Inflammatory macrophage treated with lipopolysaccharide for 1 hour (primary cell): Measurements from ENCODE around the gene SRSF3.
"Not testable (repeated sequence)": the region's sequence is repeated elsewhere in the genome, so short reads cannot be mapped to it uniquely, and the experiment has no call there.

ENCODE experiments used
- DNase-seq, 2 donors: peaks; one replicate each; pipeline ENCODE4 v3.0.0-alpha.2; 2020 to 2022

SRSF3 gene

GRCh38 chr6:36605560-36606391 lies 11.6 kb downstream of the SRSF3 start:
- DNase-seq, result no peak

GRCh38 chr6:36607305-36607682 lies 13.1 kb downstream of the SRSF3 start:
- DNase-seq, result not testable (repeated sequence)

- no peak for DNase-seq
Observed at GRCh38 chr6:36607683-36608386, 13.7 kb downstream of the SRSF3 start.

- DNase-seq, result no peak
Observed at GRCh38 chr6:36608788-36609563, 14.8 kb downstream of the SRSF3 start.

GRCh38 chr6:36609582-36609981 lies 15.4 kb downstream of the SRSF3 start:
- DNase-seq, result no peak

GRCh38 chr6:36610041-36610955 lies 16.1 kb downstream of the SRSF3 start:
- no peak for DNase-seq

- DNase-seq, result no peak
Observed at GRCh38 chr6:36610956-36611336, 16.8 kb downstream of the SRSF3 start.

GRCh38 chr6:36611679-36612078 lies 17.5 kb downstream of the SRSF3 start:
- DNase-seq, result not testable (repeated sequence)

GRCh38 chr6:36612101-36612625 lies 18.0 kb downstream of the SRSF3 start:
- no peak for DNase-seq

GRCh38 chr6:36613200-36613995 lies 19.2 kb downstream of the SRSF3 start:
- DNase-seq, result no peak

- peak; percentile 59 to 91 for DNase-seq
Observed at GRCh38 chr6:36615018-36615761, 21.0 kb downstream of the SRSF3 start.

- no peak for DNase-seq
Observed at GRCh38 chr6:36616893-36617521, 22.8 kb downstream of the SRSF3 start.

GRCh38 chr6:36618366-36619355 lies 24.5 kb downstream of the SRSF3 start:
- DNase-seq, result peak; percentile 60 to 76

GRCh38 chr6:36621371-36621855 lies 27.3 kb downstream of the SRSF3 start:
- no peak for DNase-seq

- DNase-seq, result no peak
Observed at GRCh38 chr6:36622901-36623546, 28.9 kb downstream of the SRSF3 start.

- DNase-seq, result peak; percentile 50 to 94
Observed at GRCh38 chr6:36623547-36624459, 29.6 kb downstream of the SRSF3 start.
